ENCODE results near the gene ATP10B. TPM values are rescaled to one million over a fixed set of nuclear protein-coding genes. Genes with fewer than 3 reads are reported as not detected.
A peak's percentile ranks its signal among the peaks of the same experiment; 100 is the strongest.

Gene ATP10B
- polyA plus RNA-seq, 1 donor (not counting 4 experiments of a cell fraction or from before 2014, with no cell fraction given) = 0.25 TPM

GRCh38 chr5:160542840-160543239 lies 309.2 kb downstream of the ATP10B start:
- no peaks in the 10 kb centered on the region for H3K79me2 ChIP-seq (ENCODE audit: control insufficient read depth, insufficient read depth, low read length)
- H2AFZ ChIP-seq (ENCODE audit: control insufficient read depth, low read length) = no peak overlapping the region
- H3K4me1 ChIP-seq (ENCODE audit: control insufficient read depth, extremely low read depth, insufficient read depth, low read length) = peaks cover 40% of the 10 kb centered on the region
- TF ChIP-seq EZH2 (IDR thresholded peaks at IDR 0.05; ENCODE audit: low read length) = no peak
- TF ChIP-seq, protein P1, sequence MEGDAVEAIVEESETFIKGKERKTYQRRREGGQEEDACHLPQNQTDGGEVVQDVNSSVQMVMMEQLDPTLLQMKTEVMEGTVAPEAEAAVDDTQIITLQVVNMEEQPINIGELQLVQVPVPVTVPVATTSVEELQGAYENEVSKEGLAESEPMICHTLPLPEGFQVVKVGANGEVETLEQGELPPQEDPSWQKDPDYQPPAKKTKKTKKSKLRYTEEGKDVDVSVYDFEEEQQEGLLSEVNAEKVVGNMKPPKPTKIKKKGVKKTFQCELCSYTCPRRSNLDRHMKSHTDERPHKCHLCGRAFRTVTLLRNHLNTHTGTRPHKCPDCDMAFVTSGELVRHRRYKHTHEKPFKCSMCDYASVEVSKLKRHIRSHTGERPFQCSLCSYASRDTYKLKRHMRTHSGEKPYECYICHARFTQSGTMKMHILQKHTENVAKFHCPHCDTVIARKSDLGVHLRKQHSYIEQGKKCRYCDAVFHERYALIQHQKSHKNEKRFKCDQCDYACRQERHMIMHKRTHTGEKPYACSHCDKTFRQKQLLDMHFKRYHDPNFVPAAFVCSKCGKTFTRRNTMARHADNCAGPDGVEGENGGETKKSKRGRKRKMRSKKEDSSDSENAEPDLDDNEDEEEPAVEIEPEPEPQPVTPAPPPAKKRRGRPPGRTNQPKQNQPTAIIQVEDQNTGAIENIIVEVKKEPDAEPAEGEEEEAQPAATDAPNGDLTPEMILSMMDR (optimal IDR thresholded peaks at IDR 0.05 in 1 of 3, IDR thresholded peaks at IDR 0.05 in 1 of 3, conservative IDR thresholded peaks at IDR 0.05 in 1 of 3; ENCODE audit: extremely low read depth in 1 of 3, insufficient read depth in 2 of 3, low read length in 3 of 3) = no peak
- H3K27me3 ChIP-seq (ENCODE audit: control insufficient read depth, extremely low read depth, insufficient read depth, low read length) = no peaks in the 10 kb centered on the region
- H3K27ac ChIP-seq (ENCODE audit: control insufficient read depth, insufficient read depth, low read length) = no peak overlapping the region
- FAIRE-seq (no peak), DNase-seq (ENCODE audit: low read depth, low spot score) (no peak)
- peaks cover 4% of the 10 kb centered on the region for H3K9me3 ChIP-seq (ENCODE audit: control insufficient read depth, low read depth, low read length)
- no peak overlapping the region for H3K9ac ChIP-seq (ENCODE audit: control insufficient read depth, extremely low read depth, insufficient read depth, low read length)
- no peak overlapping the region for H3K4me3 ChIP-seq (ENCODE audit: control insufficient read depth in 2 of 3, extremely low read depth in 1 of 3, insufficient read depth in 2 of 3, low read depth in 1 of 3, low read length in 3 of 3)
- H3K9me1 ChIP-seq (ENCODE audit: control insufficient read depth, extremely low read depth, insufficient read depth, low read length) = no peaks in the 10 kb centered on the region
- H4K20me1 ChIP-seq (ENCODE audit: control insufficient read depth, extremely low read depth, insufficient read depth, low read length) = no peaks in the 10 kb centered on the region
- dilution Hi-C loops (cut with MboI; ENCODE audit: extremely low pct_ligation_motif_present, low sequenced_read_pairs) = no loop called here
- peak overlapping the region; percentile 22 for H3K4me2 ChIP-seq (ENCODE audit: control insufficient read depth, extremely low read depth, insufficient read depth, low read depth, low read length)
- H3K36me3 ChIP-seq (ENCODE audit: control insufficient read depth in 2 of 2, extremely low read depth in 1 of 2, insufficient read depth in 2 of 2, low read length in 2 of 2) = no peaks in the 10 kb centered on the region

- TF ChIP-seq, protein P1 (optimal IDR thresholded peaks at IDR 0.05 in 1 of 3, IDR thresholded peaks at IDR 0.05 in 1 of 3, conservative IDR thresholded peaks at IDR 0.05 in 1 of 3; ENCODE audit: extremely low read depth in 1 of 3, insufficient read depth in 2 of 3, low read length in 3 of 3) = no peak
- TF ChIP-seq EZH2 (IDR thresholded peaks at IDR 0.05; ENCODE audit: low read length) = no peak
- Histone ChIP-seq H3K9ac (ENCODE audit: control insufficient read depth, extremely low read depth, insufficient read depth, low read length) (no peak overlapping the region), H3K27ac (ENCODE audit: control insufficient read depth, insufficient read depth, low read length) (peak overlapping the region; percentile 56), H3K36me3 (ENCODE audit: control insufficient read depth in 2 of 2, extremely low read depth in 1 of 2, insufficient read depth in 2 of 2, low read length in 2 of 2) (no peaks in the 10 kb centered on the region), H3K9me1 (ENCODE audit: control insufficient read depth, extremely low read depth, insufficient read depth, low read length) (no peaks in the 10 kb centered on the region), H3K4me1 (ENCODE audit: control insufficient read depth, extremely low read depth, insufficient read depth, low read length) (peaks cover 40% of the 10 kb centered on the region), H3K4me3 (ENCODE audit: control insufficient read depth in 2 of 3, extremely low read depth in 1 of 3, insufficient read depth in 2 of 3, low read depth in 1 of 3, low read length in 3 of 3) (no peak overlapping the region), H3K27me3 (ENCODE audit: control insufficient read depth, extremely low read depth, insufficient read depth, low read length) (no peaks in the 10 kb centered on the region), H2AFZ (ENCODE audit: control insufficient read depth, low read length) (no peak overlapping the region), H4K20me1 (ENCODE audit: control insufficient read depth, extremely low read depth, insufficient read depth, low read length) (no peaks in the 10 kb centered on the region), H3K79me2 (ENCODE audit: control insufficient read depth, insufficient read depth, low read length) (no peaks in the 10 kb centered on the region), H3K9me3 (ENCODE audit: control insufficient read depth, low read depth, low read length) (peaks cover 3% of the 10 kb centered on the region), H3K4me2 (ENCODE audit: control insufficient read depth, extremely low read depth, insufficient read depth, low read depth, low read length) (peak overlapping the region; percentile 19)
- FAIRE-seq (peak; percentile 76), DNase-seq (ENCODE audit: low read depth, low spot score) (peak; percentile 54)
- dilution Hi-C loops (cut with MboI; ENCODE audit: extremely low pct_ligation_motif_present, low sequenced_read_pairs) = no loop called here
These were observed 309.7 kb downstream of the ATP10B start for GRCh38 chr5:160542281-160542680.

Data from keratinocyte (primary cell).